Fibroblast of the aortic adventitia (primary cell): ENCODE measurements around the gene NFYA. TPM values are rescaled to one million over a fixed set of nuclear protein-coding genes. Genes with fewer than 3 reads are reported as not detected.
A peak's percentile ranks its signal among the peaks of the same experiment; 100 is the strongest.

ENCODE experiments used
- DNase-seq: peaks from one replicate; pipeline ENCODE4 v3.0.0-alpha.2; 2010; ENCODE audit warnings: low read depth
- H3K4me3 ChIP-seq: 2 replicates; pipeline ENCODE4 v1.5.1; 2011; ENCODE audit warnings: low read depth, mild to moderate bottlenecking, control low read depth, low read length, moderate library complexity
- CTCF ChIP-seq: IDR thresholded peaks from 2 replicates; pipeline ENCODE4 v1.5.1; 2011; ENCODE audit warnings: mild to moderate bottlenecking, low read length, control low read depth, inconsistent platforms; ENCODE audit not compliant: insufficient read depth
- total RNA-seq: library from RNA; depleted of rRNA; stranded (reverse); fragments of >200 nt; gene quantifications from 2 replicates; pipeline ENCODE4 v1.2.3, GENCODE V29; 2012; ENCODE audit warnings: low replicate concordance

NFYA gene
- total RNA-seq, 1 donor: 14.2 TPM

- peak; percentile 12 for DNase-seq
- TF ChIP-seq CTCF: peak; percentile 63
- H3K4me3 ChIP-seq: no peak within 1 kb of the TSS
Measured at GRCh38 chr6:41039060-41039998, 33.4 kb upstream of the NFYA start, which contains the start of gene UNC5CL. UNC5CL (minus strand) TSS chr6:41039221; CDS start chr6:41035074, 4,147 bp downstream.

- DNase-seq: no peak
- TF ChIP-seq CTCF: no peak
- no peak overlapping the region for H3K4me3 ChIP-seq
Measured at GRCh38 chr6:41040101-41040939, 32.5 kb upstream of the NFYA start.

GRCh38 chr6:41040940-41041536, 31.7 kb upstream of the NFYA start:
- no peak overlapping the region for H3K4me3 ChIP-seq
- no peak for DNase-seq
- no peak for TF ChIP-seq CTCF

GRCh38 chr6:41042226-41043055, 30.3 kb upstream of the NFYA start, which contains the start of gene TSPO2:
TSPO2 (plus strand) TSS chr6:41042467; CDS start chr6:41042986, 519 bp downstream.
- DNase-seq: no peak
- no peak for TF ChIP-seq CTCF
- H3K4me3 ChIP-seq: no peak within 1 kb of the TSS

- TF ChIP-seq CTCF: no peak
- no peak overlapping the region for H3K4me3 ChIP-seq
- no peak for DNase-seq
Measured at GRCh38 chr6:41043151-41043550, 29.6 kb upstream of the NFYA start.

GRCh38 chr6:41045664-41046063, 27.1 kb upstream of the NFYA start:
- no peak for DNase-seq
- no peak for TF ChIP-seq CTCF
- no peak overlapping the region for H3K4me3 ChIP-seq
